Measurements from ENCODE around the gene PATE1.

Gene PATE1

GRCh38 chr11:125770583-125770982 lies 24.5 kb downstream of the PATE1 start:
- no peak for TF ChIP-seq ZFX (IDR thresholded peaks at IDR 0.05)
- no peak for TF ChIP-seq CTCF (conservative IDR thresholded peaks at IDR 0.05)
- no peak overlapping the region for H3K27ac ChIP-seq

- H3K27ac ChIP-seq: no peak overlapping the region
- TF ChIP-seq ZFX (IDR thresholded peaks at IDR 0.05): no peak
- TF ChIP-seq CTCF (conservative IDR thresholded peaks at IDR 0.05): no peak
Observed at GRCh38 chr11:125772834-125773505, 26.9 kb downstream of the PATE1 start.

GRCh38 chr11:125773516-125773915 lies 27.4 kb downstream of the PATE1 start:
- H3K27ac ChIP-seq: no peak overlapping the region
- TF ChIP-seq ZFX (IDR thresholded peaks at IDR 0.05) (no peak), CTCF (conservative IDR thresholded peaks at IDR 0.05) (no peak)

GRCh38 chr11:125777309-125777708 lies 31.2 kb downstream of the PATE1 start:
- TF ChIP-seq ZFX (IDR thresholded peaks at IDR 0.05): no peak
- TF ChIP-seq CTCF (conservative IDR thresholded peaks at IDR 0.05): no peak
- H3K27ac ChIP-seq: no peak overlapping the region

GRCh38 chr11:125778728-125779127 lies 32.6 kb downstream of the PATE1 start, which contains the start of gene PATE2:
Gene PATE2, minus strand, starts transcription at chr11:125778828. Its CDS starts 55 bp downstream, at chr11:125778773.
- no peak for TF ChIP-seq ZFX (IDR thresholded peaks at IDR 0.05)
- TF ChIP-seq CTCF (conservative IDR thresholded peaks at IDR 0.05): no peak
- H3K27ac ChIP-seq: no peak within 1 kb of the TSS

GRCh38 chr11:125784678-125785077 lies 38.6 kb downstream of the PATE1 start:
- TF ChIP-seq ZFX (IDR thresholded peaks at IDR 0.05): no peak
- TF ChIP-seq CTCF (conservative IDR thresholded peaks at IDR 0.05): no peak
- H3K27ac ChIP-seq: no peak overlapping the region

- H3K27ac ChIP-seq: no peak within 1 kb of the TSS
- TF ChIP-seq CTCF (conservative IDR thresholded peaks at IDR 0.05) (no peak), ZFX (IDR thresholded peaks at IDR 0.05) (no peak)
Observed at GRCh38 chr11:125787827-125788226, 41.7 kb downstream of the PATE1 start, which contains the start of gene PATE3. Gene PATE3, plus strand, starts transcription at chr11:125788127. Its CDS starts 25 bp downstream, at chr11:125788152.

All from C4-2B (cell line).